GM23338 (cell line): ENCODE measurements around the gene ZNFX1. TPM values are rescaled to one million over a fixed set of nuclear protein-coding genes. Genes with fewer than 3 reads are reported as not detected.

Experiments used
- ATAC-seq: fragments of 200-7000 bp; cut with Tn5 transposase; 3 replicates; pipeline ENCODE4 v1.9.1; 2020
- DNase-seq: peaks from one replicate; pipeline ENCODE4 v3.0.0-alpha.2; 2015; ENCODE audit warnings: low spot score
- H2AFZ ChIP-seq: fragments of 200-600 bp; sonication (generic); 2 replicates; pipeline ENCODE4 v1.8.0; 2016; ENCODE audit warnings: antibody characterized with exemption, mild to moderate bottlenecking, moderate library complexity
- H3F3A ChIP-seq: fragments of 200-600 bp; sonication (generic); replicated peaks from 2 replicates; pipeline ENCODE4 v1.8.0; 2017; ENCODE audit warnings: antibody characterized with exemption, mixed run types, low read depth
- H3K27ac ChIP-seq: fragments of 200-600 bp; sonication (generic); 2 replicates; pipeline ENCODE4 v1.6.1; 2016; ENCODE audit warnings: low read depth
- H3K27me3 ChIP-seq: fragments of 200-600 bp; sonication (generic); 2 replicates; pipeline ENCODE4 v1.8.0; 2016; ENCODE audit warnings: mild to moderate bottlenecking, mixed run types, moderate library complexity; ENCODE audit not compliant: insufficient read depth
- H3K36me3 ChIP-seq: fragments of 200-600 bp; sonication (generic); 2 replicates; pipeline ENCODE4 v1.8.0; 2016; ENCODE audit warnings: mild to moderate bottlenecking; ENCODE audit not compliant: insufficient read depth
- H3K4me1 ChIP-seq: fragments of 200-600 bp; sonication (generic); 2 replicates; pipeline ENCODE4 v1.8.0; 2016; ENCODE audit warnings: mild to moderate bottlenecking, moderate library complexity; ENCODE audit not compliant: insufficient read depth
- H3K4me2 ChIP-seq: fragments of 200-600 bp; sonication (generic); 2 replicates; pipeline ENCODE4 v1.7.1; 2017; ENCODE audit warnings: mixed run types
- H3K4me3 ChIP-seq: fragments of 200-600 bp; sonication (generic); 2 replicates; pipeline ENCODE4 v1.6.1; 2016; ENCODE audit warnings: mixed run types
- H3K79me2 ChIP-seq: fragments of 200-600 bp; sonication (generic); replicated peaks from 2 replicates; pipeline ENCODE4 v1.8.0; 2017; ENCODE audit warnings: mild to moderate bottlenecking; ENCODE audit not compliant: insufficient read depth
- H3K9me2 ChIP-seq: fragments of 200-600 bp; sonication (generic); 2 replicates; pipeline ENCODE4 v1.8.0; 2017; ENCODE audit not compliant: insufficient read depth
- H4K20me1 ChIP-seq: fragments of 200-600 bp; sonication (generic); replicated peaks from 2 replicates; pipeline ENCODE4 v1.8.0; 2017; ENCODE audit warnings: mild to moderate bottlenecking; ENCODE audit not compliant: insufficient read depth
- H3K27ac Mint-ChIP-seq: 2 replicates; pipeline ENCODE4 v1.8.0; 2020; ENCODE audit warnings: inconsistent platforms, mild to moderate bottlenecking, moderate library complexity, mixed read lengths
- H3K27me3 Mint-ChIP-seq: 3 replicates; pipeline ENCODE4 v1.8.0; 2022; ENCODE audit warnings: low read depth, mild to moderate bottlenecking, moderate library complexity, mixed read lengths, inconsistent platforms; ENCODE audit not compliant: insufficient read depth, poor library complexity
- H3K36me3 Mint-ChIP-seq: 3 replicates; pipeline ENCODE4 v1.8.0; 2021; ENCODE audit warnings: low read depth, mild to moderate bottlenecking, inconsistent platforms, moderate library complexity, mixed read lengths
- H3K4me1 Mint-ChIP-seq: 3 replicates; pipeline ENCODE4 v1.8.0; 2020; ENCODE audit warnings: mild to moderate bottlenecking, inconsistent platforms, mixed read lengths
- H3K4me3 Mint-ChIP-seq: 3 replicates; pipeline ENCODE4 v1.8.0; 2021; ENCODE audit warnings: moderate library complexity, mild to moderate bottlenecking, inconsistent platforms, mixed read lengths
- H3K9me3 Mint-ChIP-seq: 3 replicates; pipeline ENCODE4 v1.8.0; 2020; ENCODE audit warnings: moderate library complexity, mild to moderate bottlenecking, inconsistent platforms, mixed read lengths
- CREB1 ChIP-seq: fragments of 250-450 bp; sonication (Bioruptor Pico); IDR thresholded peaks from 2 replicates; pipeline ENCODE4 v1.5.0; 2020; ENCODE audit warnings: low read depth, mild to moderate bottlenecking, moderate library complexity
- EZH2phosphoT487 ChIP-seq: fragments of 200-600 bp; sonication (generic); IDR thresholded peaks from one replicate; pipeline ENCODE4 v1.8.1; 2018; ENCODE audit warnings: antibody characterized with exemption; ENCODE audit not compliant: unreplicated experiment
- POLR2AphosphoS5 ChIP-seq: IDR thresholded peaks from 2 replicates; pipeline ENCODE4 v1.6.1; 2016; ENCODE audit warnings: antibody characterized with exemption, low read depth
- ZNF331 ChIP-seq: fragments of 250-450 bp; sonication (Bioruptor Pico); IDR thresholded peaks from 2 replicates; pipeline ENCODE4 v1.5.0; 2020; ENCODE audit warnings: low read depth, mild to moderate bottlenecking, moderate library complexity
- polyA plus RNA-seq: library from polyadenylated mRNA; unstranded; fragments of >200 nt; fragmentation: Nextera tagmentation; extraction: Ambion mirVana; gene quantifications from 2 replicates; pipeline ENCODE4 v1.2.1, GENCODE V29; 2016
- total RNA-seq: library from RNA; depleted of rRNA; stranded (reverse); fragments of >200 nt; shearing (Covaris generic); gene quantifications from 2 replicates; pipeline ENCODE4 v1.2.3, GENCODE V29; 2014
- TF ChIP-seq, protein P1 (sequence below), 2 experiments: fragments of 200-600 bp in 1 of 2; sonication (generic) in 1 of 2; conservative IDR thresholded peaks; 2 replicates each; pipeline versions ENCODE4 v1.5.1 to v1.6.1; 2016 to 2017; ENCODE audit warnings: antibody characterized with exemption in 2 of 2, low read depth in 2 of 2, mild to moderate bottlenecking in 2 of 2, moderate library complexity in 1 of 2
- TF ChIP-seq, protein P2 (sequence below): IDR thresholded peaks from one replicate; pipeline ENCODE4 v1.6.1; 2018; ENCODE audit warnings: antibody characterized with exemption; ENCODE audit not compliant: unreplicated experiment
- TF ChIP-seq, protein P3 (sequence below): IDR thresholded peaks from 2 replicates; pipeline ENCODE4 v1.6.1; 2016; ENCODE audit warnings: antibody characterized with exemption

Gene ZNFX1
- total and polyA plus RNA-seq, 2 experiments from 2014 or later: 6.1 to 12.1 TPM

DNA sequence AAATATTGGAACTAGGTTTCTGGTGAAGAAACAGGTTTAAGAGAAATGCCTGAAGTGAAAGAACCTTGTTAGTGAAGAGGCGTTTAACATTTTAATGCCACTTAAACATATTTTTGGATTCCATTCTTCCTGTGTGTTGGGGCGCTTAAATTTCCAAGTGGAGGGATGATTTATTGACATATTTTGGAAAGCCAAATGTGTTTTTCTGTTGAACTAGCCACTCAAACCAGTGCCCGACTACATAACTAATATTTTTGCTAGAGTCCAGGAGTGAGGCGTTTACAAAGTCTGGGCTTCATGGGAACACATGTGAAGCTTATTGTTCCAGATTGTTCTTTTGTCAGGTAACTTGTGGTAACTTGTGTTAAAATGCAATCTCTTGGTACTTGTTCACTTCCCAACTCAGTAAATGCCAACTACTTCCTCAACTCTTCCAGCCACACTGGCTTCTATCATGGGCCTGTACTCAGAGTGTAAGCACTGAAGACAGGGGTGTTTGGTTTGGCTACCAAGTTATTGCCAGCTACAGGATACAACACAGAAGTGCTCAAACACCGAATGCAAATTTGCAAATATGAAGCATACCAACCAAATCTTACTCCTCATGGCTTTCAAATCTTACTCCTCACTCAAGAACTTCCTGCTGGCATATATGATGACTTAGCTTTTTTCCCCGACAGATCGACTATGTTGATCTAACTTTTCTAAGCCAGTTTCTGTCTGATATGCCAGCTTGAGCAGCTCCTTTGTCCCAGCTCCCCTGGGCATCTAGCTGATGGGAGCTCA lies 2.0 kb upstream of the ZNFX1 start:
- peak overlapping the region; percentile 100 for H3K4me3 ChIP-seq
- TF ChIP-seq, protein P1, sequence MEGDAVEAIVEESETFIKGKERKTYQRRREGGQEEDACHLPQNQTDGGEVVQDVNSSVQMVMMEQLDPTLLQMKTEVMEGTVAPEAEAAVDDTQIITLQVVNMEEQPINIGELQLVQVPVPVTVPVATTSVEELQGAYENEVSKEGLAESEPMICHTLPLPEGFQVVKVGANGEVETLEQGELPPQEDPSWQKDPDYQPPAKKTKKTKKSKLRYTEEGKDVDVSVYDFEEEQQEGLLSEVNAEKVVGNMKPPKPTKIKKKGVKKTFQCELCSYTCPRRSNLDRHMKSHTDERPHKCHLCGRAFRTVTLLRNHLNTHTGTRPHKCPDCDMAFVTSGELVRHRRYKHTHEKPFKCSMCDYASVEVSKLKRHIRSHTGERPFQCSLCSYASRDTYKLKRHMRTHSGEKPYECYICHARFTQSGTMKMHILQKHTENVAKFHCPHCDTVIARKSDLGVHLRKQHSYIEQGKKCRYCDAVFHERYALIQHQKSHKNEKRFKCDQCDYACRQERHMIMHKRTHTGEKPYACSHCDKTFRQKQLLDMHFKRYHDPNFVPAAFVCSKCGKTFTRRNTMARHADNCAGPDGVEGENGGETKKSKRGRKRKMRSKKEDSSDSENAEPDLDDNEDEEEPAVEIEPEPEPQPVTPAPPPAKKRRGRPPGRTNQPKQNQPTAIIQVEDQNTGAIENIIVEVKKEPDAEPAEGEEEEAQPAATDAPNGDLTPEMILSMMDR (conservative IDR thresholded peaks at IDR 0.05; ENCODE audit: low read depth in 2 of 2): no peak
- TF ChIP-seq, protein P2, sequence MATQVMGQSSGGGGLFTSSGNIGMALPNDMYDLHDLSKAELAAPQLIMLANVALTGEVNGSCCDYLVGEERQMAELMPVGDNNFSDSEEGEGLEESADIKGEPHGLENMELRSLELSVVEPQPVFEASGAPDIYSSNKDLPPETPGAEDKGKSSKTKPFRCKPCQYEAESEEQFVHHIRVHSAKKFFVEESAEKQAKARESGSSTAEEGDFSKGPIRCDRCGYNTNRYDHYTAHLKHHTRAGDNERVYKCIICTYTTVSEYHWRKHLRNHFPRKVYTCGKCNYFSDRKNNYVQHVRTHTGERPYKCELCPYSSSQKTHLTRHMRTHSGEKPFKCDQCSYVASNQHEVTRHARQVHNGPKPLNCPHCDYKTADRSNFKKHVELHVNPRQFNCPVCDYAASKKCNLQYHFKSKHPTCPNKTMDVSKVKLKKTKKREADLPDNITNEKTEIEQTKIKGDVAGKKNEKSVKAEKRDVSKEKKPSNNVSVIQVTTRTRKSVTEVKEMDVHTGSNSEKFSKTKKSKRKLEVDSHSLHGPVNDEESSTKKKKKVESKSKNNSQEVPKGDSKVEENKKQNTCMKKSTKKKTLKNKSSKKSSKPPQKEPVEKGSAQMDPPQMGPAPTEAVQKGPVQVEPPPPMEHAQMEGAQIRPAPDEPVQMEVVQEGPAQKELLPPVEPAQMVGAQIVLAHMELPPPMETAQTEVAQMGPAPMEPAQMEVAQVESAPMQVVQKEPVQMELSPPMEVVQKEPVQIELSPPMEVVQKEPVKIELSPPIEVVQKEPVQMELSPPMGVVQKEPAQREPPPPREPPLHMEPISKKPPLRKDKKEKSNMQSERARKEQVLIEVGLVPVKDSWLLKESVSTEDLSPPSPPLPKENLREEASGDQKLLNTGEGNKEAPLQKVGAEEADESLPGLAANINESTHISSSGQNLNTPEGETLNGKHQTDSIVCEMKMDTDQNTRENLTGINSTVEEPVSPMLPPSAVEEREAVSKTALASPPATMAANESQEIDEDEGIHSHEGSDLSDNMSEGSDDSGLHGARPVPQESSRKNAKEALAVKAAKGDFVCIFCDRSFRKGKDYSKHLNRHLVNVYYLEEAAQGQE: no peak
- TF ChIP-seq, protein P3, sequence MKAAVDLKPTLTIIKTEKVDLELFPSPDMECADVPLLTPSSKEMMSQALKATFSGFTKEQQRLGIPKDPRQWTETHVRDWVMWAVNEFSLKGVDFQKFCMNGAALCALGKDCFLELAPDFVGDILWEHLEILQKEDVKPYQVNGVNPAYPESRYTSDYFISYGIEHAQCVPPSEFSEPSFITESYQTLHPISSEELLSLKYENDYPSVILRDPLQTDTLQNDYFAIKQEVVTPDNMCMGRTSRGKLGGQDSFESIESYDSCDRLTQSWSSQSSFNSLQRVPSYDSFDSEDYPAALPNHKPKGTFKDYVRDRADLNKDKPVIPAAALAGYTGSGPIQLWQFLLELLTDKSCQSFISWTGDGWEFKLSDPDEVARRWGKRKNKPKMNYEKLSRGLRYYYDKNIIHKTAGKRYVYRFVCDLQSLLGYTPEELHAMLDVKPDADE: no peak
- TF ChIP-seq EZH2phosphoT487: no peak
- peak overlapping the region; percentile 93 for H3K27ac ChIP-seq
- H4K20me1 ChIP-seq: peaks cover 58% of the 10 kb centered on the region
- DNase-seq: no peak
- H3K4me1 ChIP-seq: peaks cover 32% of the 10 kb centered on the region
- peaks cover 86% of the 10 kb centered on the region for H3K79me2 ChIP-seq
- no peak for ATAC-seq
- Mint-ChIP-seq H3K9me3 (peaks cover 59% of the 10 kb centered on the region), H3K4me1 (peaks cover 51% of the 10 kb centered on the region), H3K27me3 (peaks cover 62% of the 10 kb centered on the region), H3K36me3 (peaks cover 86% of the 10 kb centered on the region), H3K27ac (peak overlapping the region; percentile 99), H3K4me3 (peak overlapping the region; percentile 100)
- 0 out of 2 replicates have a peak, but pooled peaks cover 4% of the 10 kb centered on the region for H3K9me2 ChIP-seq
- H3K36me3 ChIP-seq: peaks cover 71% of the 10 kb centered on the region
- no peak overlapping the region for H2AFZ ChIP-seq
- H3K4me2 ChIP-seq: peak overlapping the region; percentile 85
- H3K27me3 ChIP-seq: no peaks in the 10 kb centered on the region
- peaks cover 68% of the 10 kb centered on the region for H3F3A ChIP-seq

DNA sequence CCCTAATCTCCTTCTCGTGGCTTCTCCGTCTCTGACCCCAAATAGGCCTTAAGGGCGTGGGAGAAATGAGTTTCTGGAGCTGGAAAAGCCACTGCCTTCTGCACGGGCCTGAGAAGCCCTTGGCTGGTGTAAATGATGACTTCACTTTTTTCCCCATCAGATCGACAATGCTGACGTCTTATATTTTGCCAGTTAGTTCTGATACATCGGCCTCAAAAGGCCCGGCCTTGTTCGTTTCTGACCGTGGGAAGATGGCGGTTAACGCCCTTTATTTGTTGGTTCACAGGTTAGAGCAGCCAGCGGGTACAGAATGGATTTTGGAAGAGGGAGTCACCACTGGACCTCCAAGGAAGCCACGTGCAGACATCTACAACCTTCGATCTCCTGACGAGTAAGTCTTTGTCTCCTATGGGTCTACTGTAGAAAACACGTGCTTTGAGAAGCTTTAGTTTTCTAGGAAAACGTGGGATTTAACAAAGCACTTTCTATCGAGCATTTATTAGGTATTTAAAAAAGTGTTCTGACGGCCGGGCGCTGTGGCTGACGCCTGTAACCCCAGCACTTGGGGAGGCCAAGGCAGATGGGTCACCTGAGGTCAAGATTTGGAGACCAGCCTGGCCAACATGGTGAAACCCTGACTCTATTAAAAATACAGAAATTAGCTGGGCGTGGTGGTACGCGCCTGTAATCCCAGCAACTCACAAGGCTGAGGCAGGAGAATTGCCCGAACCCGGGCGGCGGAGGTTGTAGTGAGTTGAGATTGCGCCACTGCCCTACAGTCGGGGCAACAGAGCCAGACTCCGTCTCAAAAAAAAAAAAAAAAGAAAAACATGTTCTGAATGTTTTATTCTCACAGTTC lies 1.2 kb upstream of the ZNFX1 start:
- Histone ChIP-seq H3K27me3 (no peaks in the 10 kb centered on the region), H3K79me2 (peaks cover 78% of the 10 kb centered on the region), H3K36me3 (peaks cover 63% of the 10 kb centered on the region), H4K20me1 (peaks cover 50% of the 10 kb centered on the region), H2AFZ (no peak overlapping the region), H3K9me2 (0 out of 2 replicates have a peak, but pooled peaks cover 4% of the 10 kb centered on the region), H3F3A (peaks cover 61% of the 10 kb centered on the region), H3K4me2 (peak overlapping the region; percentile 85), H3K4me3 (peak overlapping the region; percentile 100), H3K4me1 (peaks cover 29% of the 10 kb centered on the region), H3K27ac (peak overlapping the region; percentile 93)
- Mint-ChIP-seq H3K27ac (peak overlapping the region; percentile 99), H3K4me1 (peaks cover 44% of the 10 kb centered on the region), H3K4me3 (peak overlapping the region; percentile 100), H3K36me3 (peaks cover 80% of the 10 kb centered on the region), H3K27me3 (peaks cover 57% of the 10 kb centered on the region), H3K9me3 (peaks cover 59% of the 10 kb centered on the region)
- ATAC-seq: no peak
- DNase-seq: no peak
- TF ChIP-seq POLR2AphosphoS5 (no peak), CREB1 (CRISPR knock-in tag) (no peak), ZNF331 (CRISPR knock-in tag) (no peak)
- TF ChIP-seq, protein P3: no peak
